Fibroblast of skin of abdomen (primary cell): ENCODE data around the gene SV2B.

Experiments
- DNase-seq: peaks from one replicate; pipeline ENCODE4 v3.0.0-alpha.2; 2013

Gene SV2B

GRCh38 chr15:91279486-91279885, 179.4 kb downstream of the SV2B start:
- no peak for DNase-seq

- no peak for DNase-seq
These were observed 181.9 kb downstream of the SV2B start for GRCh38 chr15:91281947-91282346.

- DNase-seq, result no peak
These were observed 182.4 kb downstream of the SV2B start for GRCh38 chr15:91282486-91282885.

DNA sequence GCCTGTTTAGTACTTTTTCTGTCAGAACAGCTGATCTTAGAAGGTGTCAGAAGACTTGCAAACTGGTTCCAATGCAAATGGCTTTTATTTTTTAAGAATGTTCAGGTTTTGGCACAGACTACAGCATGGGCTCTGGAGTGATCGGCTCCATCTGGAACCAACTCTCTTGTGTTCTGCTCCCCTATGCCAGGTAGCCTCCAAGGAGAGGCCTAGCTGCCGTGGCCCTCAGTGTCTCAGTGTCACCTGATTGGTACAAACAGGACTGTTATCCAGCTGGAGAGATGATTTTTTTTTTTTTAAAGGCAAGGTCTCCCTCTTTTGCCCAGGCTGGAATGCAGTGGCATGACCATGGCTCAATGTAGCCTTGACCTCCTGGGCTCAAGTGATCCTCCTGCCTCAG, 183.1 kb downstream of the SV2B start:
- DNase-seq, result no peak

DNA sequence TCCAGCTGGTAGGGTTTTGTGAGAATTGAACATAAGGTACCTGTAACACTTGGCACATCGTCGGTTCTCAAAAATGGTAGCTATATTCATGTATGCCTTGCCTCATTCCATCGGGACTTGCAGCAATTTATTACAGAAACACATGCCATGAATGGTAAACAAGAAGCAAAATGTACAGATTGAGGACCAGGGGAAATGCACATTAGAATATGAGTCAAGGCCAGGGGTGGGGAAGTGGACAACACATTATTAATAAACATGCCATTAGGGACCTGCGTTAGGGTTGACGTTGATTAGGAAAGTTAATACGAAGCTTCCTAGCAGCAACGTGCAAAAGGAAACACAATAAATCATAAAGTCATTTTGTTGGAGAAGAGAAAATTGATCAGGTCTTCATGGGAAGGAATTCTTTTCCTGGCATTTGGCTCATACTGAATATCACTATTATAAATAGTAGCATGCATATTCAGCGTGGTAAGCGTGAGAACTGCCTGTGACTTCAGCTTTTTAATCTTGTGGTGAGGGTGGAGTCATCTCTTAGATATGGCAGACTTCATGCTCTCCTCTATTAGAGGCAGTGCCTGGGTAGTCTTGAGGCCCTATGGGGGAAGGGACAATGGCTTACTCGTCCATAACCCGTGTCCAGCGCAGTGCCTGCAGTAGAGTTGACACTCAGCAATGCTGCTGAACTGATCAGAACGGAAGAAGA, 184.9 kb downstream of the SV2B start:
- no peak for DNase-seq

- DNase-seq, result no peak
These were observed 189.3 kb downstream of the SV2B start for GRCh38 chr15:91289324-91289723.

DNA sequence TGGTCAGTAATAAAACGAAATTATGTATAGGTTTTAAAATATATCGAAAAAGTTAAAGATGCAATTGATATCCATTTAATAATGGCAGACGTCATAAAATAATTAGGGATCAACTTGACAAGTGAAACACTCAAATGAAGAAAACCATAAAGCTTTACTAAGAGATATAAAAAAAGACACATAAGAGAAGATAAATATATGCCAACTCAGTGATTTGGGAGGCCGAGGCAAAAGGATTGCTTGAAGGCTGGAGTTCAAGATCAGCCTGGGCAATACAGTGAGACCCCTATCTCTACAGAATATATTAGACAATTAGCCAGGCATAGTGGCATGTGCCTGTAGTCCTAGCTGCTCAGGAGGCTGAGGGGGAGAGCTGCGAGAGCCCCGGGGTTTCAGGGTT, 190.5 kb downstream of the SV2B start:
- DNase-seq, result no peak

DNA sequence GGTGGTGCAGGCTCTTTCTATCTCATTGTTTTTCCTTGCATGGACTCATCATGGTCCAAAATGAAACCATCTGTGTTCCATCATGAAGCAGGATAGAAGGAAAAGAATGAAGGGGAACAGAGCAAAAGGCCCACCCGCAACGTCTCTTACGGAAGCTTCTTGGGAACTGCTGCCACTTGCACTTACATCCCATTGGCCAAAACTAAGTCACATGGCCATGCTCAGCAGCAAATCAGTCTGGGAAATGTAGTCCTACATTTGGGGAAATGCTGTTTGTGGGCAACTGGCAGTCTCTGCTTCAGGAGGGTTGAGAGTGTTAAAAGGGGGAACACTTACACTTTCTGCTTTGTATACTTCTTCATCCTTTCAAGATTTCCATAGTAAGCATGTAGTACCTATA, 191.6 kb downstream of the SV2B start:
- peak; percentile 31 for DNase-seq

- DNase-seq, result no peak
These were observed 194.3 kb downstream of the SV2B start for GRCh38 chr15:91294344-91294743.

DNA sequence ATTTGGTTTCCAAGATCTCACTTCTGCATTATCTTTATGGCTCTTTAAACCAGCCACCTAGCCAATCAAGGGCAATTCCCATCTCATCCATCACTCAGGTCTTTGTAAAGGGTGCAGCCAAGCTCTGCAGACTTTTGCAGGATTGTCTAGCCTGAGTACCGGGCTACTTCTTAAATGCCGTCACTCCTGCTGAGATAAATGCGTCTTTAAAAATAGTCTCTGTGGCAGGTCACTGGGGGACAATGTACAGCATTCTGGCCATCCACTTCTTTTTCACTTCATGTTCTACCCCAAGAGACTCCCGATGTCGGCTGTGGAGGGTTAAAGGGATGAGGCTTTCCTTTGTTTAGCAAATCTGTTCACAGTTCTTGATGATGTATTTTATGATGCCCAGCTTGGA, 194.7 kb downstream of the SV2B start:
- no peak for DNase-seq

- DNase-seq, result no peak
These were observed 198.0 kb downstream of the SV2B start for GRCh38 chr15:91298101-91298500.

DNA sequence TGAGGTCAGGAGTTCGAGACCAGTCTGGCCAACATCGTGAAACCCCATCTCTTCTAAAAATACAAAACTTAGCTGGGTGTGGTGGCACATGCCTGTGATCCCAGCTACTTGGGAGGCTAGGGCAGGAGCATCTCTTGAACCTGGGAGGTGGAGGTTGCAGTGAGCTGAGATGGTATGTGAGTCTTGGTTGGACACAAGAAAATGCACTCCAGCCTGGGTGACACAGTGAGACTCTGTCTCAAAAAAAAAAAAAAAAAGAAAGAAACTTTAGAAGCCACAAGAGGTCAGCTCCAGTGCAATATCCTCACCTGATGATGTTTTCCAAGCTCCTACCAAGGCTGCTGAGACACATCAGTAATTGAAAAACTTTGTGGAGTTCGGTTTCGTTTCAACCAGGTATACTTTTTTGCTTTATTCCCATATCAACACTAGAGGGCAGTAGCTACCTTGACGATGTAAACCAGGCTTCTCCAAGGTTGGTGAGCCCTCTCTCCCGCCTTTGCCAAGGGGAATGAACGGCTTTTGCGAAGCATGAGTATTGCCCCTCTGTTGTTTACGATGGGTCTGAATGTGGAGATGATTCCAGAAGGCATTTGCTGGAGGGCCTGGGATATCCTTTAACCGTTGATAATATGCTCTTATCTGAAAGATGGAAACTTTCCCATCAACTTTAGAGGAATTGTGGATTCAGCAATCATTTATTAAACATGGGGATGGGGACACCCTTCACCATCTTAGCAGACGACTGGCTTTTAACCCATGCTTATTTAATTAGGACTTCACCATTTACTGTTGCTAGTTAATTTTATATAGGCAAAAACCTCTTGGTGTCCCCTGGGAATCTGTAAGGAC, 202.8 kb downstream of the SV2B start:
- DNase-seq, result peak; percentile 68

GRCh38 chr15:91304210-91304609, 204.2 kb downstream of the SV2B start:
- DNase-seq, result no peak

- no peak for DNase-seq
These were observed 204.7 kb downstream of the SV2B start for GRCh38 chr15:91304786-91305185.

DNA sequence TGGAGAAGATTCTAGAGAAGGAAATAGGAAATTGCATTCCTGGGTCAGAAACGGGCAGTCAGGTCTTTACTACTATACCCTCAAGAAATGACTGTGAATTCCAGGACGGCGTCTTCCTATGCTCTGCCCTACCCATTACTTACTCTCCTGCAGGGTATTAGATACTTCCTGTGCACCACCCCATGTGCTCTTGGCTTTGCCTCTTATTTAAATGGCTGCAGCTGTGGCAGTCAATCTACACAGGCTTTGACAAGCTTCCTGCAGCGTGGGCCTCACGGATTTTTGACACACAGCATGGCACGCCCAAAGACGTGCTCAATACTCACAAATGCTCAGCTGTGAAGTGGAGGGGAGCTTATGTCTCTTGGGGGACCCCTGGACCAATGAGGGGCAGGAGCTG, 206.1 kb downstream of the SV2B start:
- DNase-seq, result no peak

GRCh38 chr15:91307601-91308000, 207.5 kb downstream of the SV2B start:
- DNase-seq, result no peak

GRCh38 chr15:91308199-91308598, 208.1 kb downstream of the SV2B start:
- DNase-seq, result no peak

DNA sequence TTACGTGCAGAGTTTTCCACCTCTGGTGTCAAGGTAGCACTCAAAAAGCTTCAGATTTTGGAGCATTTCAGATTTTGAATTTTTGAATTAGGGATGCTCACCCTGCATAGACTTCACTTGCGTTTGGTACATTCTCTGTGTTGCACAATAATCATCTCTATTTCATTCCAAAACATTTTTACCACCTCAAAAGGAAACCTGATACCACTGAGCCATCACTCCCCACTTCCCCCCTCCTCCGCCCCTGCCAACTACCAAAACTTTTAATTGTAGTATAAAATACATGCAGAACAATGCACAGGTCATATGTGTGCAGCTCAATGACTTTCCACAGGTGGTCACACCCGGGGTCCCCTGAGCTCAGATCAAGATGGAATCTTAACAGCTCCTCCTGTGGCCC, 208.8 kb downstream of the SV2B start:
- no peak for DNase-seq

- no peak for DNase-seq
These were observed 211.9 kb downstream of the SV2B start for GRCh38 chr15:91311986-91312385.

GRCh38 chr15:91316126-91316525, 216.1 kb downstream of the SV2B start:
- DNase-seq, result no peak

- no peak for DNase-seq
These were observed 218.5 kb downstream of the SV2B start for GRCh38 chr15:91318516-91318915.

- DNase-seq, result no peak
These were observed 218.9 kb downstream of the SV2B start for GRCh38 chr15:91318931-91319330.

GRCh38 chr15:91319371-91320059, 219.5 kb downstream of the SV2B start:
- no peak for DNase-seq

- DNase-seq, result no peak
These were observed 220.0 kb downstream of the SV2B start for GRCh38 chr15:91320101-91320500.
